DND-41 (cell line): ENCODE data around the gene RAPGEF2.

Experiments
- ATAC-seq: fragments of 200-7000 bp; cut with Tn5 transposase; 3 replicates; pipeline ENCODE4 v1.9.1; 2021; ENCODE audit warnings: low read depth; ENCODE audit not compliant: insufficient read depth
- DNase-seq: peaks from one replicate; pipeline ENCODE4 v3.0.0-alpha.2; 2020
- H2AFZ ChIP-seq: 2 replicates; pipeline ENCODE4 v1.6.0; 2012; ENCODE audit warnings: low read depth, low read length
- H3K27ac ChIP-seq: 2 replicates; pipeline ENCODE4 v1.5.1; 2012; ENCODE audit warnings: low read length, inconsistent platforms
- H3K27me3 ChIP-seq: fragments of 200-600 bp; sonication (generic); 2 replicates; pipeline ENCODE4 v1.6.0; 2012; ENCODE audit warnings: low read length, mild to moderate bottlenecking, inconsistent platforms; ENCODE audit not compliant: insufficient read depth, poor library complexity
- H3K36me3 ChIP-seq: 2 replicates; pipeline ENCODE4 v1.5.1; 2012; ENCODE audit warnings: low read length, inconsistent platforms; ENCODE audit not compliant: insufficient read depth
- H3K4me1 ChIP-seq: 2 replicates; pipeline ENCODE4 v1.5.1; 2012; ENCODE audit warnings: mild to moderate bottlenecking, low read length; ENCODE audit not compliant: insufficient read depth
- H3K4me2 ChIP-seq: 2 replicates; pipeline ENCODE4 v1.6.0; 2012; ENCODE audit warnings: mild to moderate bottlenecking, moderate library complexity, low read length, inconsistent platforms; ENCODE audit not compliant: insufficient read depth
- H3K4me3 ChIP-seq, 2 experiments: fragments of 200-600 bp in 1 of 2; shearing (Covaris generic) in 1 of 2; 2 replicates each; pipeline ENCODE4 v1.5.1; 2012 to 2016; ENCODE audit warnings: inconsistent platforms in 2 of 2, low read length in 2 of 2, mild to moderate bottlenecking in 2 of 2, low read depth in 1 of 2, moderate library complexity in 1 of 2
- H3K79me2 ChIP-seq: 2 replicates; pipeline ENCODE4 v1.6.0; 2012; ENCODE audit warnings: low read length, inconsistent platforms; ENCODE audit not compliant: insufficient read depth
- H3K9ac ChIP-seq: 2 replicates; pipeline ENCODE4 v1.6.0; 2012; ENCODE audit warnings: low read depth, mild to moderate bottlenecking, inconsistent platforms, low read length, moderate library complexity
- H3K9me3 ChIP-seq: 2 replicates; pipeline ENCODE4 v1.5.1; 2012; ENCODE audit warnings: low read length, moderate library complexity, mild to moderate bottlenecking, inconsistent platforms; ENCODE audit not compliant: insufficient read depth, severe bottlenecking
- H4K20me1 ChIP-seq: 2 replicates; pipeline ENCODE4 v1.6.0; 2012; ENCODE audit warnings: low read length; ENCODE audit not compliant: insufficient read depth
- CTCF ChIP-seq: IDR thresholded peaks from 2 replicates; pipeline ENCODE4 v1.5.1; 2012; ENCODE audit warnings: borderline replicate concordance, low read length, moderate library complexity, mild to moderate bottlenecking; ENCODE audit not compliant: poor library complexity, severe bottlenecking; ENCODE audit errors: extremely low read depth
- EZH2 ChIP-seq: IDR thresholded peaks from 3 replicates; pipeline ENCODE4 v1.6.1; 2012; ENCODE audit warnings: borderline replicate concordance, low read depth, mild to moderate bottlenecking, moderate library complexity, low read length, inconsistent platforms; ENCODE audit not compliant: severe bottlenecking

RAPGEF2 gene

GRCh38 chr4:159212675-159213293, 109.9 kb downstream of the RAPGEF2 start:
- H3K79me2 ChIP-seq, result no peaks in the 10 kb centered on the region
- H3K9ac ChIP-seq, result no peak overlapping the region
- no peak overlapping the region for H3K27ac ChIP-seq
- ATAC-seq (no peak), DNase-seq (no peak)
- H3K4me3 ChIP-seq, result no peak overlapping the region
- H2AFZ ChIP-seq, result no peak overlapping the region
- H4K20me1 ChIP-seq, result no peaks in the 10 kb centered on the region
- TF ChIP-seq EZH2 (no peak), CTCF (no peak)
- H3K4me1 ChIP-seq, result no peaks in the 10 kb centered on the region
- H3K9me3 ChIP-seq, result no peaks in the 10 kb centered on the region
- H3K36me3 ChIP-seq, result no peaks in the 10 kb centered on the region
- no peaks in the 10 kb centered on the region for H3K27me3 ChIP-seq
- no peak overlapping the region for H3K4me2 ChIP-seq

- TF ChIP-seq EZH2 (no peak), CTCF (no peak)
- Histone ChIP-seq H3K9me3 (no peaks in the 10 kb centered on the region), H3K9ac (no peak overlapping the region), H3K4me3 (no peak overlapping the region), H3K36me3 (no peaks in the 10 kb centered on the region), H3K4me1 (no peaks in the 10 kb centered on the region), H2AFZ (no peak overlapping the region), H3K27me3 (no peaks in the 10 kb centered on the region), H3K79me2 (no peaks in the 10 kb centered on the region), H3K27ac (no peak overlapping the region), H3K4me2 (no peak overlapping the region), H4K20me1 (no peaks in the 10 kb centered on the region)
- no peak for ATAC-seq
- no peak for DNase-seq
These were observed 114.0 kb downstream of the RAPGEF2 start for GRCh38 chr4:159216834-159217233.

GRCh38 chr4:159219862-159220261, 117.0 kb downstream of the RAPGEF2 start:
- Histone ChIP-seq H3K27me3 (no peaks in the 10 kb centered on the region), H4K20me1 (no peaks in the 10 kb centered on the region), H3K4me3 (no peak overlapping the region), H3K9me3 (no peaks in the 10 kb centered on the region), H3K9ac (no peak overlapping the region), H3K79me2 (no peaks in the 10 kb centered on the region), H3K4me1 (no peaks in the 10 kb centered on the region), H3K27ac (no peak overlapping the region), H2AFZ (no peak overlapping the region), H3K36me3 (no peaks in the 10 kb centered on the region), H3K4me2 (no peak overlapping the region)
- ATAC-seq (no peak), DNase-seq (no peak)
- TF ChIP-seq EZH2 (no peak), CTCF (no peak)
